Occipital lobe (tissue), 3 donors: Measurements from ENCODE around the gene KLHL3. TPM values are rescaled to one million over a fixed set of nuclear protein-coding genes. Genes with fewer than 3 reads are reported as not detected.
A peak's percentile ranks its signal among the peaks of the same experiment; 100 is the strongest.

Experiments used
- DNase-seq: peaks from one replicate; lab custom pipeline; 2025; lab: John Stamatoyannopoulos, UW
- small RNA-seq: library from RNA; depleted of rRNA; stranded (forward); fragments of <200 nt; gene quantifications from one replicate; pipeline ENCODE3, GENCODE V24; 2014
- total RNA-seq: library from RNA; depleted of rRNA; stranded (reverse); fragments of >200 nt; gene quantifications from one replicate; pipeline ENCODE4 v1.2.3, GENCODE V29; 2014

The KLHL3 gene
- total RNA-seq, 1 donor from 2014 or later = 8.7 TPM

DNA sequence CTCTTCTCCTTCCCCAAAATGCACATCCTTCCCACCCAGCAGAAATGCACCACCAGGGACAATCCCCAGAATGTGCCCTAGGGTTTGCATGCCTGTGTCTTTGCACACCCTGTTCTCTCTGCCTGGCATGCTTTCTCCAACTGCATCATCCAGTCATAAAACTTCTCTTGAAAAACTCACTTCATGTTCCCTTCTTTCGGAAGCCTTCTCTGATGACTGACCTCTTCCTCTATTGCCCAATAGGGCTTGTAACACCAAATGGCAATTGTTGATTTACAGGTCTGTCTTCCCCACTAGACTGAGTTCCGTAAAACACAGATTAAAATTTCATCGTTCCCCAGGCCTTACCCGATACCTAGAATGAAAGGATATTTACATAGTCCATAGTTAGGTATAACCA lies 153.7 kb downstream of the KLHL3 start:
- no peak for DNase-seq

DNA sequence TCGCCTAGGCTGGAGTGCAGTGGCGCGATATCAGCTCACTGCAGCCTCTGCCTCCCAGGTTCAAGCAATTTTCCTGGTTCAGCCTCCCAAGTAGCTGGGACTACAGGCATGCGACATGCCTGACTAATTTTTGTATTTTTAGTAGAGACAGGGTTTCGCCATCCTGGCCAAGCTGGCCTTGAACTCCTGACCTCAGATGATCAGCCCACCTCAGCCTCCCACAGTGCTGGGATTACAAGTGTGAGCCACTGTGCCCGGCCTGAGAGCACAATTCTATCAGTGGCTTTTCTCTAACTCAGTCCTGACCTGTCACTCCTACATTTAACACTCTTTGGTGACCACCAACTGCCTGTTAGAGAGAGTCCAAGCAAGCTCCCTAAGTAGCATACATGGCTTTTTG lies 154.1 kb downstream of the KLHL3 start:
- no peak for DNase-seq

DNA sequence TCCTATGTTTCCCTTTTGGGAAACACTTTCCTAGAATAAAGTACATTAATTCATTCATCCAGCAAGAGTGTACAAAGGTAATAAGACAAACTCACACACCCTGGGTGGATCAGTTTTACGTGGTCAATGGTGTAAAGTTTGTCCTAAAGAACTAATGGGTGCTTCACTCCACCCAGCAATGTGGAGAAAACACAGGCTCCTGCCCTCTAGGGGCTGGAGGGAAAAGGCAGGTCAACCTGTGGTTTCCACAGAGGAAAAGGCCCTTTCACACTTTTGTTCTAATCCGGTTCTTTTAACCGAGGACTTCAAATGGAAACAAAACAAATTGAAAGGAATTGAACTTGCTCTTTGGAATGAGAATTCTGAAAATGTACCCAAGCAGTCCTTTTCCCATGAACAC lies 155.9 kb downstream of the KLHL3 start:
- no peak for DNase-seq

DNA sequence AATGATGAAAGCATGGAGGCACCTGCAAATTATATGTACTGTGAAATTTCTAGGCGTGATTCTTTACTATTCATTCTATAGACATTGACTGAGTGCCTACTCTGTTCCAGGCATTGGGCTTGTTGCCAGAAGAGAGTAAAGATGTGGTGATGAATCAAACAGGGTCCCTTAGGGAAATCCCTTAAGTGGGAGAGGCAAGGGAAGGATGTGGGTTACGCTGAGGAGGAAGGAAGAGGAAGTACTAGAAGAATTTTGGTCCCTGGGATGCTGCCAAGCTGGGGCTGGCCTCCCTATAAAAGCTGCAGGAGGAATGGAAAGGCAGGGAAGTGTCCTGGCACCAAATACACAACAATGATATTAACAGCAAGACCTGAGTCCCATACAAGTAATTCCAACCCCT lies 160.0 kb downstream of the KLHL3 start:
- DNase-seq = no peak

DNA sequence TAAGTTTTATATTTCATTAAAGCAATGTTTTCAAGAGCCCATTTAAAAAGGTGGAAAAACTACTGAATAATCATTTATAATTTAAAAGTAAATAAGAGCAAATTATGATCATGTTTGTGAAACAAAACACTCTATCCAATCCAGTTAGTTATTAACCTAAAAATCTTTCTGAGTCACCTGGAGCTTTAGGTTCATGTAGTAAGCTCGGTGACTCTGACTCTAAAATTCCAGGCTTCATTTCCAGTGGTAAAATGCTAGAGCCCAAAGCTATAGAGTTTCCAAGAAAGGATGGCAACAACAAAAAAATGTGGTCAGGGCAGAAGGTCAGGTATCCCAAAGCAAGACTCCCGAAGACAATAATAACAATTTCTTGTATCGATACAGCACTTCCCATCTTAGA lies 160.7 kb downstream of the KLHL3 start:
- DNase-seq = no peak

DNA sequence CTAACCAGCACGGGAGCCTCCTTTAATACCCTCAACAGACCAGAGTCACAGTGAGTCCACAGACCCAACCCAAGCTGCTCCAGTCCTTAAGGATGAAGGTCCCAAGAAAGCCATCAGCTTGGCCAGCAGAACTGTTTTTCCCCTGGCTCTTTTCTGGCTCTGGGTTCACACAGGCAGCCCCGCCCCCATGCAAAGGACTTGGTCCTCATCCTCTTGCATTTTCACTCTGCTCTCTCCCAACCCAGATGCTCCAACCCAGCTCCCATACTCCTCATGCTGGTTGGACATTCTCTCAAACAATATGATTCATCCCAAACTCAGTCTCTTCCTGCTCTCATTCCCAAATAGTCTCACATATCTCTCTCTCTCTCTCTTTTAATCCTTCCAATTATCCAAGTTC lies 162.5 kb downstream of the KLHL3 start:
- DNase-seq = no peak

DNA sequence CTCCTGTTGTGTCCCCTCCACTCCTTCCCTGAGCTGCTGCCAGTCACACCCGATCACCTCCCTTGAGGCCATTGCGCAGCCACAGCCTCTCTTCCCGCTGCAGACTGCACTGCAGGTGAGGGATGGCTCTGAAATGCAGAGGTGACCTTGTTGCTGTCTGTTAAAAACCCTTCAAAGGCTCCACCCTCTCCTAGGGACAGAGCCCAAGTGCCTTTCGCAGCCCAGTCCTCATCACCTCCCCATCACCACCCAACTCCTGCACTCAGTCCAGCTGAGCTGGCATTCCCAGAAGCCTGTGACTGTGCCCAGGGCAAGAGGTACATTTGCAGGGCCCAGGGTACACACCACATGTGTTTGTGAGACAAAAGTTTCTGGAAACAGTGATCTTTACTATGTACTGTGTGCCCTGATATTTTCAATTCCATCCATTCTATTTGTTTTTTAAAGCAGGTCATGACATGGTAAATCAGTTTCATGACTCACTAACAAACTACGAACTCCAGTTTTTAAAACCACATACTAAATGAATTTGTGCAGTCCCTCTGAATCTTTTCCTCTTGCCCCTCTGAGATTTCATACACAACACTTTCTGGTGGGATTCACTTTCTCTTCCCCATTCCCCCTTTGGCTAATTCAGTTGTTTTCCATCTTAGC lies 163.7 kb downstream of the KLHL3 start:
- no peak for DNase-seq

DNA sequence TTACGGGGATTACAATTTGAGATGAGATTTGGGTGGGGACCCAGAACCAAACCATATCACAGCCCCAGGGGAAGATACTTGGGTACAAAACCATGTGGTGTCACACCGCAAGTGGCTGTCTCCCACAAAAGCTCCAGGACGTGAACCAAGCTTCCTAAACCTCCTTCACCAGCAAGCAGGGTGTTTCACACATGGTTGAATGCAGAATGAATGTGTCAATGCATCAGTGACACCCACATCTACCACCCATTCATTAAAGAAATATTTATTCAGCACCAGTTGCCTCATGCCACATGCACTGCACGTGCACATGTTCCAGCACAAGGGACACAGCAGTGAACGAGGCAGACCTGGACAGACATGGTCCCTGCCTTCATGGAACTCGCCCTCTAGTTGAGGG lies 165.8 kb downstream of the KLHL3 start:
- DNase-seq = no peak

Small RNA genes within 50 kb of the gene (small RNA-seq; reads per million reads assigned to genes)
- gene MIR874 = 22.3 reads per million, percentile 94 among the genes with 10 or more reads in this experiment

Other genes starting within 250 kb of the KLHL3 start
- gene SPOCK1, start 236.8 kb downstream of the KLHL3 start, total RNA-seq = 36.7 TPM
- 53.7 TPM for gene HNRNPA0, start 18.3 kb upstream of the KLHL3 start, total RNA-seq
- gene MYOT, start 131.8 kb upstream of the KLHL3 start, total RNA-seq = 0.31 TPM
- not detected for gene PKD2L2, start 153.4 kb upstream of the KLHL3 start, total RNA-seq